H1 (cell line): ENCODE measurements around the gene LEKR1. TPM values are rescaled to one million over a fixed set of nuclear protein-coding genes. Genes with fewer than 3 reads are reported as not detected.

Experiments used
- CTCF ChIA-PET: fragments of 300-600 bp; sonication (Branson Sonifier 250); formaldehyde crosslinking; loops from one replicate; lab custom pipeline; 2021; ENCODE audit not compliant: partially characterized antibody; lab: Charles Lee
- POLR2A ChIA-PET: fragments of 300-600 bp; sonication (Branson Sonifier 250); formaldehyde crosslinking; loops from one replicate; lab custom pipeline; 2021; ENCODE audit warnings: inconsistent platforms; ENCODE audit not compliant: partially characterized antibody; lab: Charles Lee
- DNase-seq, 2 experiments: peaks; one replicate each; pipeline versions ENCODE4 v3.0.0 to v3.0.0-alpha.2; 2010 to 2022; ENCODE audit warnings: low spot score in 2 of 2, low read depth in 1 of 2, mixed read lengths in 1 of 2
- FAIRE-seq: peaks from 2 replicates; lab custom pipeline; 2011; peaks lifted over from hg19 to GRCh38; lab: Jason Lieb, UNC
- H2AFZ ChIP-seq: 2 replicates; pipeline ENCODE4 v1.8.1; 2012; ENCODE audit warnings: low read length, inconsistent platforms
- H2AK5ac ChIP-seq: 2 replicates; pipeline ENCODE4 v1.6.1; 2013; ENCODE audit warnings: low read depth, low read length
- H2BK120ac ChIP-seq: replicated peaks from 2 replicates; pipeline ENCODE3; 2013; ENCODE audit warnings: low read depth, low read length, inconsistent platforms
- H2BK12ac ChIP-seq: 2 replicates; pipeline ENCODE4 v1.6.1; 2013; ENCODE audit warnings: low read depth, low read length
- H2BK15ac ChIP-seq: 2 replicates; pipeline ENCODE4 v1.6.1; 2013; ENCODE audit warnings: low read length
- H2BK20ac ChIP-seq: 2 replicates; pipeline ENCODE4 v1.6.1; 2013; ENCODE audit warnings: low read length
- H2BK5ac ChIP-seq: 2 replicates; pipeline ENCODE4 v1.6.1; 2013; ENCODE audit warnings: low read depth, low read length
- H3K14ac ChIP-seq: 2 replicates; pipeline ENCODE4 v1.6.1; 2013; ENCODE audit warnings: inconsistent platforms; ENCODE audit not compliant: insufficient read length
- H3K18ac ChIP-seq: 2 replicates; pipeline ENCODE4 v1.6.1; 2013; ENCODE audit warnings: low read length; ENCODE audit errors: extremely low read depth
- H3K23ac ChIP-seq: 2 replicates; pipeline ENCODE4 v1.6.1; 2013; ENCODE audit warnings: inconsistent platforms; ENCODE audit not compliant: insufficient read length
- H3K23me2 ChIP-seq: 2 replicates; pipeline ENCODE4 v1.6.1; 2013; ENCODE audit warnings: low read depth, low read length
- H3K27ac ChIP-seq: 2 replicates; pipeline ENCODE4 v1.6.1; 2011; ENCODE audit warnings: low read depth, low read length, inconsistent platforms
- H3K27me3 ChIP-seq, 4 experiments: replicated peaks in 1 of 4; 1 replicate in 1 of 4; 2 replicates in 3 of 4; pipeline versions ENCODE4 v1.6.1 to v1.8.1; 2011 to 2013; ENCODE audit warnings: low read length in 3 of 4, mild to moderate bottlenecking in 3 of 4, inconsistent platforms in 2 of 4, mixed read lengths in 2 of 4, moderate library complexity in 1 of 4; ENCODE audit not compliant: control insufficient read depth in 3 of 4, insufficient read depth in 3 of 4; ENCODE audit errors: extremely low read depth in 1 of 4
- H3K36me3 ChIP-seq, 4 experiments: 2 replicates each; pipeline versions ENCODE4 v1.6.1 to v1.8.1; 2011 to 2013; ENCODE audit warnings: mild to moderate bottlenecking in 4 of 4, low read length in 3 of 4, moderate library complexity in 2 of 4, control low read depth in 1 of 4, inconsistent platforms in 1 of 4; ENCODE audit not compliant: insufficient read depth in 4 of 4, control insufficient read depth in 2 of 4
- H3K4ac ChIP-seq: replicated peaks from 2 replicates; pipeline ENCODE3; 2013; ENCODE audit warnings: low read length, low read depth, mixed read lengths, inconsistent platforms; ENCODE audit not compliant: insufficient read length
- H3K4me1 ChIP-seq, 4 experiments: replicated peaks in 1 of 4; 1 replicate in 1 of 4; 2 replicates in 3 of 4; pipeline versions ENCODE4 v1.6.1 to v1.8.1; 2011 to 2013; ENCODE audit warnings: low read length in 3 of 4, inconsistent platforms in 2 of 4, mixed read lengths in 1 of 4; ENCODE audit not compliant: insufficient read depth in 4 of 4, control insufficient read depth in 3 of 4
- H3K4me2 ChIP-seq, 2 experiments: 2 replicates each; pipeline versions ENCODE4 v1.6.1 to v1.8.1; 2011 to 2013; ENCODE audit warnings: low read depth in 2 of 2, low read length in 2 of 2, control low read depth in 1 of 2, inconsistent platforms in 1 of 2, mild to moderate bottlenecking in 1 of 2; ENCODE audit not compliant: insufficient read depth in 1 of 2
- H3K4me3 ChIP-seq, 4 experiments: fragments of 200-600, 300-600 bp in 1 of 4; sonication (generic), shearing (Covaris generic), sonication (Bioruptor Twin) in 1 of 4; 2 replicates each; pipeline versions ENCODE4 v1.5.1 to v1.8.1; 2011 to 2016; ENCODE audit warnings: low read length in 4 of 4, low read depth in 3 of 4, control low read depth in 2 of 4, inconsistent platforms in 2 of 4, mild to moderate bottlenecking in 2 of 4, mixed read lengths in 1 of 4, moderate library complexity in 1 of 4; ENCODE audit not compliant: insufficient read depth in 2 of 4; ENCODE audit errors: extremely low read depth in 1 of 4
- H3K56ac ChIP-seq: replicated peaks from 2 replicates; pipeline ENCODE3; 2013; ENCODE audit warnings: low read depth, mild to moderate bottlenecking, mixed read lengths, low read length, inconsistent platforms; ENCODE audit not compliant: insufficient read length
- H3K79me1 ChIP-seq: 2 replicates; pipeline ENCODE4 v1.6.1; 2013; ENCODE audit warnings: low read depth, low read length, control low read depth
- H3K79me2 ChIP-seq, 2 experiments: 2 replicates each; pipeline versions ENCODE4 v1.6.1 to v1.8.1; 2012 to 2013; ENCODE audit warnings: low read length in 2 of 2, mild to moderate bottlenecking in 2 of 2, inconsistent platforms in 1 of 2; ENCODE audit not compliant: insufficient read depth in 2 of 2, control insufficient read depth in 1 of 2
- H3K9ac ChIP-seq, 4 experiments: replicated peaks in 1 of 4; 1 replicate in 1 of 4; 2 replicates in 3 of 4; pipeline versions ENCODE4 v1.6.1 to v1.8.1; 2011 to 2013; ENCODE audit warnings: low read depth in 3 of 4, low read length in 3 of 4, control low read depth in 2 of 4, mild to moderate bottlenecking in 2 of 4, moderate library complexity in 2 of 4, inconsistent platforms in 1 of 4; ENCODE audit errors: extremely low read depth in 1 of 4
- H3K9me3 ChIP-seq, 2 experiments: 2 replicates each; pipeline versions ENCODE4 v1.6.1 to v1.8.1; 2012 to 2013; ENCODE audit warnings: mild to moderate bottlenecking in 2 of 2, moderate library complexity in 2 of 2, control low read depth in 1 of 2, inconsistent platforms in 1 of 2, low read depth in 1 of 2, low read length in 1 of 2, mixed read lengths in 1 of 2; ENCODE audit not compliant: insufficient read depth in 2 of 2
- H4K20me1 ChIP-seq, 2 experiments: replicated peaks in 1 of 2; 2 replicates each; pipeline versions ENCODE3 to v1.8.1; 2011 to 2013; ENCODE audit warnings: inconsistent platforms in 2 of 2, low read length in 2 of 2, mild to moderate bottlenecking in 1 of 2; ENCODE audit not compliant: insufficient read depth in 2 of 2, control insufficient read depth in 1 of 2
- H4K5ac ChIP-seq: 2 replicates; pipeline ENCODE4 v1.6.1; 2013; ENCODE audit warnings: low read length, low read depth, mixed read lengths, inconsistent platforms; ENCODE audit not compliant: insufficient read length
- H4K8ac ChIP-seq: 2 replicates; pipeline ENCODE4 v1.8.0; 2013; ENCODE audit warnings: mild to moderate bottlenecking, moderate library complexity, low read length, inconsistent platforms; ENCODE audit not compliant: insufficient read depth; ENCODE audit errors: extremely low read depth
- H4K91ac ChIP-seq: replicated peaks from 2 replicates; pipeline ENCODE3; 2013; ENCODE audit warnings: low read length, mixed read lengths, inconsistent platforms; ENCODE audit not compliant: insufficient read length
- CEBPB ChIP-seq: IDR thresholded peaks from 2 replicates; pipeline ENCODE4 v1.6.1; 2012; ENCODE audit warnings: low read depth, low read length
- E2F6 ChIP-seq: IDR thresholded peaks from 2 replicates; pipeline ENCODE4 v1.6.1; 2012; ENCODE audit warnings: inconsistent platforms
- KDM1A ChIP-seq: fragments of 200-600, 300-600 bp; sonication (generic); IDR thresholded peaks from 2 replicates; pipeline ENCODE4 v1.7.1; 2016; ENCODE audit warnings: mild to moderate bottlenecking, low read length, borderline replicate concordance
- KDM5A ChIP-seq: fragments of 200-600 bp; IDR thresholded peaks from 2 replicates; pipeline ENCODE4 v1.7.1; 2012; ENCODE audit warnings: mild to moderate bottlenecking, low read length, inconsistent platforms, mixed read lengths
- MAX ChIP-seq: IDR thresholded peaks from 2 replicates; pipeline ENCODE4 v1.6.1; 2012; ENCODE audit warnings: inconsistent platforms
- POLR2AphosphoS5 ChIP-seq: IDR thresholded peaks from 2 replicates; pipeline ENCODE4 v1.6.1; 2011; ENCODE audit warnings: low read depth, low read length
- RNF2 ChIP-seq: fragments of 200-900, 300-1000 bp; sonication (generic); IDR thresholded peaks from 2 replicates; pipeline ENCODE4 v1.7.1; 2016; ENCODE audit warnings: borderline replicate concordance, low read depth, mild to moderate bottlenecking, antibody characterized with exemption, low read length; ENCODE audit not compliant: poor library complexity, severe bottlenecking; ENCODE audit errors: missing control alignments
- SP2 ChIP-seq: IDR thresholded peaks from 2 replicates; pipeline ENCODE4 v1.6.1; 2012; ENCODE audit warnings: mild to moderate bottlenecking, low read length, inconsistent platforms
- TCF12 ChIP-seq: IDR thresholded peaks from 2 replicates; pipeline ENCODE4 v1.6.1; 2011; ENCODE audit warnings: low read depth, mild to moderate bottlenecking, low read length
- ZNF274 ChIP-seq: IDR thresholded peaks from 2 replicates; pipeline ENCODE4 v1.7.0; 2012; ENCODE audit warnings: low read length, borderline replicate concordance; ENCODE audit errors: extremely low read depth
- polyA plus RNA-seq, 7 experiments: library from polyadenylated mRNA; depleted of rRNA in 3 of 7; stranded (reverse) in 5 of 7; unstranded in 2 of 7; fragments of >200 nt in 5 of 7; fragments of 200-250 nt in 2 of 7; gene quantifications; 1 replicate in 5 of 7; 2 replicates in 1 of 7; 4 replicates in 1 of 7; pipeline versions ENCODE4 v1.2.1 to v1.2.3, GENCODE V29; 2011 to 2013; ENCODE audit warnings: missing spikeins in 2 of 7, mixed read lengths in 2 of 7
- total RNA-seq: library from RNA; stranded (reverse); fragmentation: NEBNext Ultra II Directional; extraction: Animal tissue kit (Norgen Biotek cat#: 25700); gene quantifications from 2 replicates; pipeline ENCODE4 v1.2.1, GENCODE V29; 2021

Gene LEKR1
- total and polyA plus RNA-seq, 2 of the 8 experiments (the other 6 are each of a cell fraction or from before 2014, with no cell fraction given) = 0.08 TPM; not detected in 1

- H2BK15ac ChIP-seq = no peak overlapping the region
- no peak overlapping the region for H2AK5ac ChIP-seq
- no peak overlapping the region for H3K27ac ChIP-seq
- no peak overlapping the region for H2BK120ac ChIP-seq
- H2BK5ac ChIP-seq = no peak overlapping the region
- H3K4me1 ChIP-seq = no peaks in the 10 kb centered on the region
- H3K4ac ChIP-seq = no peak overlapping the region
- H3K23ac ChIP-seq = no peak overlapping the region
- H3K27me3 ChIP-seq = no peaks in the 10 kb centered on the region
- no peak overlapping the region for H3K9ac ChIP-seq
- H3K14ac ChIP-seq = no peak overlapping the region
- H3K79me2 ChIP-seq = no peaks in the 10 kb centered on the region
- no peaks in the 10 kb centered on the region for H3K36me3 ChIP-seq
- TF ChIP-seq KDM5A = no peak
- TF ChIP-seq CEBPB = no peak
- TF ChIP-seq TCF12 = no peak
- TF ChIP-seq RNF2 = no peak
- TF ChIP-seq E2F6 = no peak
- no peak for TF ChIP-seq POLR2AphosphoS5
- TF ChIP-seq SP2 = no peak
- TF ChIP-seq MAX = no peak
- no peak for TF ChIP-seq ZNF274
- no peak for TF ChIP-seq KDM1A
- no peak overlapping the region for H4K5ac ChIP-seq
- no peak overlapping the region for H4K8ac ChIP-seq
- ChIA-PET POLR2A (no interaction called here), CTCF (no interaction called here)
- H3K79me1 ChIP-seq = no peaks in the 10 kb centered on the region
- H4K20me1 ChIP-seq = no peaks in the 10 kb centered on the region
- DNase-seq (no peak), FAIRE-seq (no peak)
- H3K9me3 ChIP-seq = no peaks in the 10 kb centered on the region
- no peak overlapping the region for H3K18ac ChIP-seq
- no peaks in the 10 kb centered on the region for H3K23me2 ChIP-seq
- H2BK12ac ChIP-seq = no peak overlapping the region
- H3K56ac ChIP-seq = no peak overlapping the region
- H2BK20ac ChIP-seq = no peak overlapping the region
- no peak overlapping the region for H3K4me3 ChIP-seq
- no peak overlapping the region for H4K91ac ChIP-seq
- H2AFZ ChIP-seq = no peak overlapping the region
- no peak overlapping the region for H3K4me2 ChIP-seq
Observed at GRCh38 chr3:157023226-157023625, 197.1 kb downstream of the LEKR1 start.
